Activated CD4-positive, alpha-beta T cell treated with anti-CD3 and anti-CD28 coated beads for 36 hours (primary cell): Measurements from ENCODE around the gene CECR2. TPM values are rescaled to one million over a fixed set of nuclear protein-coding genes. Genes with fewer than 3 reads are reported as not detected.

Experiments
- ATAC-seq: fragments of 200-7000 bp; cut with Tn5 transposase; one replicate; pipeline ENCODE4 v1.10.0; 2021; ENCODE audit warnings: mild to moderate bottlenecking, moderate library complexity
- CTCF ChIA-PET: fragments of 350-600 bp; sonication (Branson Sonifier 250); formaldehyde crosslinking; loops from one replicate; lab custom pipeline; 2021; ENCODE audit warnings: antibody characterized with exemption; lab: Charles Lee
- POLR2A ChIA-PET: fragments of 350-600 bp; sonication (Branson Sonifier 250); formaldehyde crosslinking; loops from one replicate; lab custom pipeline; 2021; ENCODE audit warnings: antibody characterized with exemption, inconsistent platforms; lab: Charles Lee
- DNase-seq: peaks from one replicate; pipeline ENCODE4 v3.0.0-alpha.2; 2020
- H3K27ac Mint-ChIP-seq: one replicate; pipeline ENCODE4 v1.8.0; 2021; ENCODE audit warnings: mixed read lengths
- H3K27me3 Mint-ChIP-seq: one replicate; pipeline ENCODE4 v1.8.0; 2021; ENCODE audit warnings: mixed read lengths
- H3K36me3 Mint-ChIP-seq: one replicate; pipeline ENCODE4 v1.8.0; 2021; ENCODE audit warnings: low read depth, mixed read lengths
- H3K4me1 Mint-ChIP-seq: one replicate; pipeline ENCODE4 v1.8.0; 2021; ENCODE audit warnings: mixed read lengths
- H3K4me3 Mint-ChIP-seq: one replicate; pipeline ENCODE4 v1.8.0; 2021; ENCODE audit warnings: mild to moderate bottlenecking, moderate library complexity, mixed read lengths
- H3K9me3 Mint-ChIP-seq: one replicate; pipeline ENCODE4 v1.8.0; 2021; ENCODE audit warnings: low read depth, mixed read lengths
- intact Hi-C, 2 experiments: fragments of 100-400 bp; cut with DNase I in 1 of 2; cut with micrococcal nuclease in 1 of 2; formaldehyde crosslinking; loops; one replicate each; pipeline versions ENCODE4 v1.14.2 to v1.15.1; 2022 to 2024; cut with DNase I, micrococcal nuclease
- total RNA-seq, 2 experiments: library from RNA; stranded (reverse); gene quantifications; one replicate each; pipeline ENCODE4 v1.2.3, GENCODE V29; 2021

Gene CECR2
- total RNA-seq, 2 experiments from 2014 or later = 0.18 TPM; not detected in 1

DNA sequence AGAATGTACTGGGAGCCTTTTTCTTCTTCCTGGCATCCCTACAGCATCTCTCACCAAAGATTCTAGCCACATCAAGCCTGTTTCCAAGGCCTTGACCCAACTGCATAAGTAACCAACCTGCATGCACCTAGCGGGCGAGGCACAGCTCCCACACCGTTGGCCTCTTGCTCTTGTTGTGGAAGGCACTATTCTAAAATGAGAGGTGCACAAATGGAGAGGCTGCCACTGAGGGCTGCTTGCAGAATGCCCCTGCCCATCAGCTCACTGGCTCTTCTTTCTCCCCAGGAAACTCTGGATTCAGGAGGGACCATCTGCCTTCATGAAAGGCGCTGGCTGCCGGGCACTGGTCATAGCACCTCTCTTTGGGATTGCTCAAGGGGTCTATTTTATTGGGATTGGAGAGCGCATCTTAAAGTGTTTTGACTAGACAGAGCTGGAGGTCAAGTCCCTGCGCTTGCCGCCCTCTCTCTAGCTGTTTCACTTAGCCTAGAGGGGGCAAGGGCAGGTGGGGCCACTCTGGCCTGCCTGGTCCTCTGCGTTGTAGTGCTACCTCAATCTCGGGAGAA is 220.6 kb downstream of the CECR2 start:
- Mint-ChIP-seq H3K4me1 (no peaks in the 10 kb centered on the region), H3K36me3 (peaks cover 27% of the 10 kb centered on the region), H3K4me3 (no peak overlapping the region), H3K27me3 (no peaks in the 10 kb centered on the region), H3K27ac (no peak overlapping the region), H3K9me3 (no peaks in the 10 kb centered on the region)
- ATAC-seq = no peak
- intact Hi-C loops = no loop called here
- POLR2A ChIA-PET = no interaction called here
- DNase-seq = no peak
- CTCF ChIA-PET = interaction anchor here (0.7 kb wide), 1 partner anchor 35 kb away, joined by 3 read pairs; no protein-coding TSS in a partner anchor

- ATAC-seq = no peak
- Mint-ChIP-seq H3K9me3 (no peaks in the 10 kb centered on the region), H3K27ac (no peak overlapping the region), H3K36me3 (peaks cover 30% of the 10 kb centered on the region), H3K4me1 (no peaks in the 10 kb centered on the region), H3K4me3 (no peak overlapping the region), H3K27me3 (no peaks in the 10 kb centered on the region)
- no peak for DNase-seq
- ChIA-PET CTCF (interaction anchor here (0.7 kb wide), 1 partner anchor 36 kb away, joined by 3 read pairs; no protein-coding TSS in a partner anchor), POLR2A (no interaction called here)
- intact Hi-C loops = no loop called here
Measured at GRCh38 chr22:17590586-17590985, 221.3 kb downstream of the CECR2 start.

DNA sequence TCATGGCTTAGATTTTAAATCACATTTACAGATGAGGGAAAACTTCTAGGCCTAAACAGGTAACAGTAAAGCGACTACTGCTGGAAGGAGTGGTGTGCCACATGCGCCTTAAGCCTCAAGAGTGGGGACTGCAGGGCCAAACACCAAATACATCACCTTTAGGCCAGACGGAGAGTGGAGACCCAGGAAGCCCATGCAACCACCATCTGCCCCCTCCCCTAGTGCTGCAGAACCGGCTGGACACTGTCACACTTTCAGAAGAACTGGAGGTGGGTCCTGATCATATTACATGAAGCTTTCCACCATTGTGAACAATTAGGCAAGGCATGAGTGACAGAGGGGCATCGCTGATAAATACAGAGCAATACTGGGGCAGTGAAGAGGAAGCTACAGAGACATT is 222.9 kb downstream of the CECR2 start:
- H3K36me3 Mint-ChIP-seq = peaks cover 40% of the 10 kb centered on the region
- ChIA-PET POLR2A (no interaction called here), CTCF (interaction anchor here (0.8 kb wide), 1 partner anchor 9 kb away, joined by 4 read pairs; no protein-coding TSS in a partner anchor)

DNA sequence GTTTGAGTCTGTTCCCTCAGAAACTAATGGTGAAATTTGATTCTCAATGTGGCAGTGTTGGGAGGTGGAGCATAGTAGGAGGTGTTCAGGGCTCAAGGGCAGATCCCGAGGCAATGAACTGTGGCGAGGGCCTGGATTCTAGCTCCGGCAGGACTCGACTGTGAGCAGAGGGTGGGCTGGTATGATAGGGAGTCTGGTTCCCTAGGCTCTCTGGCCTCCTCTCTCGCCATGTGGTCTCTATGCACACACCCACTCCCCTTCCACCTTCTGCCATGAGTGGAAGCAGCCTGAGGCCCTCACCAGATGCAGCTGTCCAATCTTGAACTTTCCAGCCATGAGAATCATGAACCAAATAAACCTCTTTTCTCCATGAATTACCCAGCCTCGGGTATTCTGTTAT is 227.0 kb downstream of the CECR2 start:
- H3K27ac Mint-ChIP-seq = no peak overlapping the region
- no peak for ATAC-seq
- no peak overlapping the region for H3K4me3 Mint-ChIP-seq
- POLR2A ChIA-PET = no interaction called here
- no peaks in the 10 kb centered on the region for H3K27me3 Mint-ChIP-seq
- CTCF ChIA-PET = no interaction called here
- H3K9me3 Mint-ChIP-seq = no peaks in the 10 kb centered on the region
- no peaks in the 10 kb centered on the region for H3K4me1 Mint-ChIP-seq
- H3K36me3 Mint-ChIP-seq = peaks cover 53% of the 10 kb centered on the region
- intact Hi-C loops = no loop called here
- no peak for DNase-seq

More for the DNA sequence above, 222.9 kb downstream of the CECR2 start:
- H3K9me3 Mint-ChIP-seq = no peaks in the 10 kb centered on the region
- DNase-seq (no peak), ATAC-seq (no peak)
- H3K27ac Mint-ChIP-seq = no peak overlapping the region
- no peaks in the 10 kb centered on the region for H3K4me1 Mint-ChIP-seq
- no peaks in the 10 kb centered on the region for H3K27me3 Mint-ChIP-seq
- no peak overlapping the region for H3K4me3 Mint-ChIP-seq
- intact Hi-C loops = no loop called here

DNA sequence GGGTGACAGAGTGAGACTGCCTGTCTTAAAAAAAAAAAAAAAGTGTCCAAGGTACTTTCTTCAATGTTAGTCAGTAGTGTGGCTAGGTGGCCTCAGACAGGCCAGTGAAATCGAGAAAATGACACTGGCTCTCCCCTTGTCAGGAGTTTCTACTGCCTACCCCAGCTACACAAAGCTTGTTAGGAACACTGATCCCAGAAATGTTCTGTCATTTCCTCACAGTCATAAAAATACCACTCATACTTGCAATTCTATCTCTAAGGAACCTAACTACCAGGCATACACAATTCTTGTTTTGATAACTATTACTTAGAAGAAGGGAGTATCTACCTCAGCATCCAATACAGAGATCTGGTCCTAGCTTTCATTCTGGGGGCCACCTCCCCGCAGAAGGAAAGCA is 228.0 kb downstream of the CECR2 start:
- DNase-seq (no peak), ATAC-seq (peak; percentile 47)
- Mint-ChIP-seq H3K27ac (peak overlapping the region; percentile 17), H3K9me3 (no peaks in the 10 kb centered on the region), H3K27me3 (no peaks in the 10 kb centered on the region), H3K36me3 (peaks cover 48% of the 10 kb centered on the region), H3K4me1 (no peaks in the 10 kb centered on the region), H3K4me3 (no peak overlapping the region)
- ChIA-PET POLR2A (interaction anchor here (0.6 kb wide), 1 partner anchor 369 kb away, joined by 3 read pairs; no protein-coding TSS in a partner anchor), CTCF (interaction anchor here (0.7 kb wide), 1 partner anchor 127 kb away, joined by 3 read pairs; no protein-coding TSS in a partner anchor)
- intact Hi-C loops = no loop called here

DNA sequence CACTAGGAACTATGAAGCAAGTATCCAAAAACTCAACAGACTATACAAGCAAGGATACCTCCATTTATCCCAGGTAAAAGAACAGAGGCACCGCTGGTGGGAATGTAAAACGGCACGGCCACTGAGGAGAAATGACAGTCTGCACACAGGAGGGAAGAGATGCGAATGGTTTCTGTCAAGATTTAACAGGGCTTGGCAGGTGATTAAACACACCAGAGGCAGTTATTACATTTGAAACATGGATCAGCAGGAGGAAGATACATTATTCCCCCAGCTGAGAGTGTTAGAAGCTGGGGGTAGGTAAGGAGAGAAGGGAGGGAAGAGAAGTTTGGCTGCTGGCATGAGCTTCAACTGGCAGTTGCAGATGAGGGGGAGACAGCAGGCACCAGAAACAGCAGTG is 229.1 kb downstream of the CECR2 start:
- no peak overlapping the region for H3K27ac Mint-ChIP-seq
- no peaks in the 10 kb centered on the region for H3K27me3 Mint-ChIP-seq
- ChIA-PET POLR2A (no interaction called here), CTCF (no interaction called here)
- ATAC-seq (no peak), DNase-seq (no peak)
- intact Hi-C loops = no loop called here
- H3K36me3 Mint-ChIP-seq = peaks cover 40% of the 10 kb centered on the region
- no peak overlapping the region for H3K4me3 Mint-ChIP-seq
- no peaks in the 10 kb centered on the region for H3K4me1 Mint-ChIP-seq
- H3K9me3 Mint-ChIP-seq = no peaks in the 10 kb centered on the region

DNA sequence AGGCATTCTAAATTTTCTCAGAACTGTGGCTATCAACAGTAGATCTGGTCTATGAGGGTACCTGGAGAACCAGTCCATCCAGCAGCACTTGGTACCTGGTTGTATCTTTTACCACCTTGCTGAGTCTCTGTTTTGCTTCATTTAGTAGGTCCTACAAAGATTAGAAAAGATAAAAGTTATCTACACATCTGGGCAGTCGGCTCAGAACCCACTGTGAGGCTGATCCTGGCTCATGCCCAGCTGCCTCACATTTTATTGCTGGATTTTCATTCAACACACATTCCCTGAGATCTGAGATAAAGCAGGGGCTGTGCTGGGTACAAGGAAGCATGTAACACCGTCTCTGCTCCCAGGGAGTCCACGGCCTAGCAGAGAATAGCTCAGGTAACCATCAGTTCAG is 231.8 kb downstream of the CECR2 start:
- H3K4me1 Mint-ChIP-seq = no peaks in the 10 kb centered on the region

GRCh38 chr22:17603668-17604067 is 234.4 kb downstream of the CECR2 start:
- ATAC-seq = no peak
- Mint-ChIP-seq H3K9me3 (no peaks in the 10 kb centered on the region), H3K27ac (no peak overlapping the region), H3K4me3 (no peak overlapping the region), H3K36me3 (peaks cover 10% of the 10 kb centered on the region), H3K27me3 (no peaks in the 10 kb centered on the region), H3K4me1 (no peaks in the 10 kb centered on the region)
- ChIA-PET CTCF (no interaction called here), POLR2A (no interaction called here)
- no peak for DNase-seq
- intact Hi-C loops = no loop called here

More for the DNA sequence above, 231.8 kb downstream of the CECR2 start:
- peaks cover 30% of the 10 kb centered on the region for H3K36me3 Mint-ChIP-seq
- no peak overlapping the region for H3K4me3 Mint-ChIP-seq
- CTCF ChIA-PET = interaction anchor here (0.8 to 1.3 kb wide), 2 partner anchors 8 to 9 kb away, joined by 3 to 4 read pairs; no protein-coding TSS in a partner anchor
- no peak for DNase-seq
- H3K27me3 Mint-ChIP-seq = no peaks in the 10 kb centered on the region
- no peaks in the 10 kb centered on the region for H3K9me3 Mint-ChIP-seq
- POLR2A ChIA-PET = interaction anchor here (0.5 kb wide), 1 partner anchor 12 kb away, joined by 4 read pairs; no protein-coding TSS in a partner anchor
- no peak for ATAC-seq
- intact Hi-C loops = no loop called here
- peak overlapping the region; percentile 5 for H3K27ac Mint-ChIP-seq

GRCh38 chr22:17606496-17606895 is 237.2 kb downstream of the CECR2 start:
- no peaks in the 10 kb centered on the region for H3K9me3 Mint-ChIP-seq
- H3K4me1 Mint-ChIP-seq = peaks cover 1% of the 10 kb centered on the region
- CTCF ChIA-PET = interaction anchor here (1.0 kb wide), 1 partner anchor 27 kb away, joined by 3 read pairs; no protein-coding TSS in a partner anchor
- ATAC-seq (no peak), DNase-seq (no peak)
- intact Hi-C loops = no loop called here
- POLR2A ChIA-PET = no interaction called here
- no peak overlapping the region for H3K27ac Mint-ChIP-seq
- H3K4me3 Mint-ChIP-seq = no peak overlapping the region
- H3K27me3 Mint-ChIP-seq = no peaks in the 10 kb centered on the region
- peaks cover 8% of the 10 kb centered on the region for H3K36me3 Mint-ChIP-seq

Other genes with a start within 250 kb of the CECR2 start
- gene TMEM121B, start 248.1 kb upstream of the CECR2 start, total RNA-seq = under 1 TPM; 0.14 to 0.19 TPM
- 10 to 100 TPM; 51.6 to 69.0 TPM for gene HDHD5, start 210.2 kb upstream of the CECR2 start, total RNA-seq
- 1 to 10 TPM; 5.4 to 6.1 TPM for gene ADA2, start 150.0 kb upstream of the CECR2 start, total RNA-seq
- gene SLC25A18, start 194.0 kb downstream of the CECR2 start, total RNA-seq = not detected